Measurements from ENCODE around the gene SLIT3. TPM values are rescaled to one million over a fixed set of nuclear protein-coding genes. Genes with fewer than 3 reads are reported as not detected.

The SLIT3 gene
- total RNA-seq, 1 donor from 2014 or later: under 0.01 TPM

- no peak for DNase-seq (ENCODE audit: low read depth in 2 of 2)
Observed at GRCh38 chr5:169081000-169081724, 219.8 kb downstream of the SLIT3 start.

- no peak for DNase-seq (ENCODE audit: low read depth in 2 of 2)
Observed at GRCh38 chr5:169080448-169080911, 220.5 kb downstream of the SLIT3 start.

GRCh38 chr5:169079697-169080096, 221.2 kb downstream of the SLIT3 start:
- DNase-seq (ENCODE audit: low read depth in 2 of 2): no peak

GRCh38 chr5:169074839-169075238, 226.1 kb downstream of the SLIT3 start:
- DNase-seq (ENCODE audit: low read depth in 2 of 2): no peak

DNA sequence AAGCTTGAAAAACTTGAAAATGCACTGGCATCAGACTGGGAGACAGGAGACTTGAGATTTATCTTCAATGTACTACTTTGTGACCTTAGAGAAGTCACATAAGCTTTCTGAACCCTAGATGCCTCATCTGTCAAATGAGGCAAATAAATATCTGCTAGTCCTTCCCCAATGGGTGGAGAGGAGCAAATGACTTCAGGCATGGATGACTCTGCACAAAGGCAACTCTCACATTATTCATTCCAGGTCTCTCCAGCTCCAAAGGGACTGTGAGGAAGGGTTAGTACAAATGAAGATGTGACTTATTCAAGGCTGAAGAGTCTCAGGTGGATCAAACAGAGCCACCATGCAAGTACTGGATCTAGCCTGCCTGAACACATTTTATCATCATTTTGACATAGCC, 228.7 kb downstream of the SLIT3 start:
- DNase-seq (ENCODE audit: low read depth in 2 of 2): no peak

DNA sequence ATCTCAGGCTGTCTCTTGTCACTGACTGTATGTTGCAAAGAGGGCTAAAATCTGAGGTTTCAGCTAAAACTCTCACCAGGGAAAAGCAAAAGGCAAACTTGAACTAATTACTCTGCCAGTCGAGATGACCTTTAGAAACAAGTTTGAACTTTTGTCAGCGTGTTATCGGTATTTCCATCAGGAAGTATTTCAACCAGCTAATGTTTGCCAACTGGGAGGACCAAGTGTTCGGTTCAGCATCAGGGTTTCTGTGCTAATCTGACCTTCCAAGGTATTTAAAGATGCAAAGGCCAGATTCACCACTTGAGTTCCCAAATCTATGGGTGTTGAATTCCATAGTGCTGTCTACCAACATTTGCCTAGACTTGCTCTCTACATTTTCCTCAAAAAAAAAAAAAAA, 230.5 kb downstream of the SLIT3 start:
- DNase-seq (ENCODE audit: low read depth in 2 of 2): no peak

DNA sequence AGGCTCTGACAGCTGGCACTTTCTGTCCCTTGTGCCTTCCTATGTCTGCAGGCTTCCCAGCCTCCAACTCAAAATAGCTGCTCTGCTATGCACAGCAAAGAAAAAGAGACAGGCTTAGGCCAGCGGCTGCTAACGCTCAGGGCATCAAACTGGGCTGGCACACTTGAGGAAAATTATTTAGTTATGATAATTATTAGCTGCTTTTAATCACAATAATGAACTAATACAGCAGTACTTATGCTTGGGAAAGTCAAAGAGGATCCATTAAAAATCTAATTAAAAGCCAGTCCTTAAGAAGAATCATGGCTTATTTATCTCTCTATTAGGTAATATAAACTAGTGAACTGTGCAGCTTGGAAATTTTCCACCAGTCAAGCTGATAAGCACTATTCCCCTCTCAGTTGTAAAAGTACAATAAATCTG, 233.2 kb downstream of the SLIT3 start:
- DNase-seq (ENCODE audit: low read depth in 2 of 2): no peak

DNA sequence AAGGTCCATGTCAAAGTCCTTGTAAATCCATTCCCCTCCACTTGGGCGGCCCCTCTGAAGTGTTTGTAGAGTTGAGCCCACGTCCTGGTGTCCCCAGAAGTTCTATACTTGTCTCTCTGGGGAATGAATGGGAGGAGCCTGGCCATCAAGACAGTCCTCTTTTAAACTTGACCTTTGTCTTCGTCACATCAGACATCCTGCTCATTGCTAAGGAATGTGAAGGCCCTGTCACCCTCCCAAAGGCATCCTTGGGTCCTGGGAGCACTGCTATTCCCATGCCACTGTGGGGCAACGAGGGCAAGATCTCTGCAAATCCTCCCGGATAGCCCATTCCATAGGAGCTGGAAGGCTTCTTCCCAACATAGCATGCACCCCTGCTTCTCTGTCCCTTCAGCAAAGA, 235.5 kb downstream of the SLIT3 start:
- no peak for DNase-seq (ENCODE audit: low read depth in 2 of 2)

DNA sequence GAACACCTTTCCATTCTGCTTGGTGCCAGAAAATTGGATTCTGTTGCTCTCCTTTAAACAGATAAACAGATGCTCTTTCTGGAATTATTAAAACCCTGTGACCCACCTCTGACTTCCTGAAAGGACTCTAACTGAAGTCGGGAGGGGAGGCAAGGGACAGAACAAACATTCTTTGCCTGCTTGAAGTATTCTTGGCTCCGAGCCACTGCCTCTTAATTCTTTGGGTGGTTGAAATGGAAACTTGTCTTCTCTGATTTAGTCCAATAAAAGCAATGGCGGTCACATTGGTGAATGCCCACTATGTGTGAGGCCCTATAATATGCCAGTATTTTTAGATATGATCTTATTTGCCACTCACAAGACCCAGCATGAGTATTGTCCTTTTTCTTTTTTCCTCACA, 236.8 kb downstream of the SLIT3 start:
- no peak for DNase-seq (ENCODE audit: low read depth in 2 of 2)

- DNase-seq (ENCODE audit: low read depth in 2 of 2): no peak
Observed at GRCh38 chr5:169063316-169063953, 237.5 kb downstream of the SLIT3 start.

- DNase-seq (ENCODE audit: low read depth in 2 of 2): no peak
Observed at GRCh38 chr5:169062690-169063089, 238.2 kb downstream of the SLIT3 start.

GRCh38 chr5:169054506-169054905, 246.4 kb downstream of the SLIT3 start:
- DNase-seq (ENCODE audit: low read depth in 2 of 2): no peak

DNA sequence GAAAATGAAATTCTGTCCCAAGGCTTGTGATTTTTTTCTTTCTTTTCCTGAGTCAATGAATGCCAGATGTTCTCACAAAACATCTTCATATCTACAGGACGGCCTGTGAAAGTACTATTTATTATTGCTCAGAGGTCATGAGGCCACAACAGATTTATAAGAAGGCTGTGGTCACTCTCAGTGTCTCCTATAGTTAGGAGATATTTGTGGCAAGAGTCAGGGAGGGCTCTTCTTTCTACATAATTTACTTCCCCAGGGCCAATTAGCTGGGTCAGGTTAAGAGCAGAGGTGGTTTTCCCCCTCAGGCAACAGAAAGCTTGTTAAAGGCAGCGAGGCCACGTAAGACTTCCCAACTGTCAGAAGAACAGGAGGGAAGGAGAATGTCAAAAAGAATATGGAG, 248.7 kb downstream of the SLIT3 start:
- DNase-seq (ENCODE audit: low read depth in 2 of 2): no peak

DNA sequence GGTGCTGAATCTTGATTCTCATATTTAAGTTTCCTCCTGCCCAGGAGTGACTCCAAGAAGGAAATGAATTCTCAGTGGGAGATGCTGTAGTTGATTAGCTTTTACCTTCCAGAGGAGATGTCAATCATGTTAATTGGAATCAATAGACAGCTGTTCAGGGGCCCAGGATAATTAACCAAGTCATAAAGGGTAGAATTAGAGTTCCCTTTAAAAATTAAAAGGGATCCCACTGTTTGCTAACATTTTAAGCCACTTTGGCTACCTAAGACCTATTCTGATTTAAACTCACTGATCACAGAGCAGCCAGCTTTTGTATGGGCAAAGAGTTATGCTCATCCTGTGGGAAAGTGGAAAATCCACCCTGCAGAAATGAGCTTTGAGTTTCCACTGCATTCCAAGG, 249.6 kb downstream of the SLIT3 start:
- DNase-seq (ENCODE audit: low read depth in 2 of 2): no peak

DNA sequence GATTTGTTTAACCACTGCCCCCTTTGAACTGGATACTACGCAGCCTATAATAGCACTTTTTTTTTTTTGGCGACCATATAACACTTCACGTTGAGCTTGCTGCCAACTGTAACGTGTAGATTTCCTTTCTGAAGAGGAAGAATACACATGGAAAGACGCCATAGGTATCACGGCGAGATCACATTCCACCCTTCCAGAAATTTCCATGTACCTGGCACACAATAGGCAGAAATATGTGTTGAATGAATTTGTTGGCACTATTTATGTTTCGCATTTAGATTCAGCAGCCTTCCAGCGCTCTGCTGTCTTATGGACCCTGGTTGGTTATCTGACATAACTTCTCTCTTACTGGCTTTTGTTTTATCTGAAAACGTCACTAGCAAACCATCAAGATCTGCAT, 250.3 kb downstream of the SLIT3 start:
- peak in 1 of 2 donors; percentile 2 for DNase-seq (ENCODE audit: low read depth in 2 of 2)

DNA sequence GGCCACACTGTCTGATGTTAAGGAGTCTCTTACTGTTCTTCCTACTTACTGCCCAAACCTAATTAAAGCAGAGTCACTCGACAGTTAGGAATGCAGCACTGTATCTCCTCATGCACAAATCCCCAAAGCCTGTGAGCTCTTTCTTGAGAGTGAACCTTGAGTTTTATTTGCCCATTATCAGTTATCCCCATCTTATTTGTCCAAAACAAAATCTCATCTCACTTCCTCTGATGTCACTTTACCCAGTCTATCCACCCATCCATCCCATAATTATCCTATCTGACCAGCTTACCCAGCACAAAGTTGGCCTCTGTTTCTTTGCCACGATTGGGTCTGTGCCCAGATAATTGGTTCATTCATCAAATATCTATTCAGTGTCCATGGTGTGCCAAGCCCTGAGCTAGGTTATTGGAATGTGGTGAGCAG, 250.8 kb downstream of the SLIT3 start:
- no peak for DNase-seq (ENCODE audit: low read depth in 2 of 2)

DNA sequence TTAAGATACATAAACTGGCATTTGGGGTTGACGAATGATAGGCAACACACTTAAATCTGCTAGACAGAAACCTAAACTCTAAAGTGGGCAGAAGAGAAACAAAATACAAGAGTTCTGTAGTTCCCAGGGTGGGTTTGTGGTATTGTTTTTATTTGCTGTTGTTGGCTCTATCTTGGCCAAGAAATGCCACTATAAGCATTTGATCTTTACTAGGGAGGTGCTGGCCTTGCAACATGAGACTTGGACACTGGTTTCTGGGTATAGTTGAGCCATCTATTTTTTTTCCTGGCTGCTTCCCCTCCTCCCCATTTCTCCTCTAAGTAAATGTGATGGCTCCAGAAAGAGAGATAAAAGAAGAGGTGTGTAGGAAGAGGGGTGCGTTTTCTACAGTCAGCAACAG, 251.2 kb downstream of the SLIT3 start:
- DNase-seq (ENCODE audit: low read depth in 2 of 2): no peak

DNA sequence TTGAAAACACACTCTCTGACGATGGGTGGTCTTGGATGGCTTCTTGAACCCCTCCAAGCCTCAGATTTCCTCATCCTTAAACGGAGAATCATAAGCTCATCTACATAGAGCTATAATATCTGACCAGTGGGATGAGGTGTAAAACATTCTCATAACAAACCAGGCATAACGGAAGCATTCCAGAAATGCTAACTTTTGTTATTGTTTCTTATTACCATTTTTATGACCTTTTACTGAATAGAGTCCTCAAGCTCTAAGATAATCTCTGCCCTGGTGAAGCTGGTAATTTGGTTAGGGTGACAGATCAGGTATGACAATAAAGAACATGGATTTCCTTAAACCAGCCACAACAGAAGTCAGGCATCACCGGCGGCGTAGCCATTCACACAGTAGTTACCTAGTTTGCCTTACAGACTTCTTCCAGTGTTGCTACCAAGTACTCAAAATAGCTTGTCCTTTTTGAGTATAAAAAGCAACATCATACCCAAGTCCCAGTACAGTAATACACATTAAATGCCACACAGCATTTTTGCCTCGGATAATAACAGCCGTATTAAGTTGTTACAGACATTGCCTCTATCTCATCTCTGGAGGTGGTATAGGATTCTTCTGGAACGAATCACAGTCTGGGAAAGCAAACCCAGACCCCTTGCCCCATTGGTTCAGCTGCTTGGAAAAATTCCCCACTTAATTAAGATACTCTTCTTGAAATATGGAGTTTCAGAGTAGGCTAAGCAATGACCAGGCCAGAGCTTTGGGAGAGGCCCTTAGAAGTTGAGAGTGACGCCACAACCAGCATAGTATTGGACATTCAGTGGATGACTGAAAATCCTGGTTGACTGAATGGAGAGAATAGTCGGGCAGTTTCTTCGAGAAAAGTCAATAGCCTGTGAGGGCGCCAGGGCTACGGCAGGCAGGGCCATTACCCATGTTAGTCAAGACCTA, 252.5 kb downstream of the SLIT3 start:
- no peak for DNase-seq (ENCODE audit: low read depth in 2 of 2)

- DNase-seq (ENCODE audit: low read depth in 2 of 2): no peak
Observed at GRCh38 chr5:169044962-169045361, 256.0 kb downstream of the SLIT3 start.

- no peak for DNase-seq (ENCODE audit: low read depth in 2 of 2)
Observed at GRCh38 chr5:169041180-169041579, 259.8 kb downstream of the SLIT3 start.

DNA sequence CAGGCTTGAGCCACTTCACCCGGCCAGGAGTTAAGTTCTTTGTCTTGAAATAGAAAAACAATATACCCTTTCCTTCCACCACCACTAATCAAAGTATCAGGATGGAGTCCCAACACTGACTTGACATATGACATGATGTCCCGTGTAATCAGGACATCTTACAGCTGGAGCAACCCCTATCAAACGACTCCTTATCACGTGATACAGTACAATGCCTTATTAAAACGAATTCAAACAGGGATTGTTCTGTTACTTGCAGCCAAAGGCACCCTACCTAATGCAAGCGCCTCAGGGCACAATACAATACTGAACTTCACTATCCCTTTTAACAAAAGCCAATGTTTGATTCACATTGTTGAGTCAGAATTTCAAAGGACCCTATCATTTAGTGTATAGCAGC, 261.3 kb downstream of the SLIT3 start:
- no peak for DNase-seq (ENCODE audit: low read depth in 2 of 2)

DNA sequence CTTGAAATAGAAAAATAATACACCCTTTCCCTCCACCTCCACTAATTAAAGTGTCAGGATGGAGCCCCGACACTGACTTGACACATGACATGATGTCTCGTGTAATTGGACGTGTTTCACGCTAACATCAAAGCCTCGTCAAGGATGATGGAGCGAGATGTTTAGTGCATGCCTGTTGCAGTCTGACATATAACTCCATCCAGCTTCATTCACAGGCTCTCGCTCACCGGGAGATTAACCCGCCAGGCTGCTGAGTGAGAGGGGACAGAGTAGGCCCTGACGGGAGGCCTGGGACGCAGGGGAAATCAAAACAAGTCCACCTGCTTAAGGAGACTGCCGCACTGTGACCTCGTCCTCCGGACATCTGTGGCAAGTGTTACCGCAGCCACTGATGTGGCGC, 263.5 kb downstream of the SLIT3 start:
- DNase-seq (ENCODE audit: low read depth in 2 of 2): no peak
